Activated T-cell treated with anti-CD3 and anti-CD28 coated beads, Interleukin-2, amount 50 U/mL, for 1 hour (primary cell): Measurements from ENCODE around the gene PBLD.

Experiments used
- DNase-seq: peaks from one replicate; pipeline ENCODE4 v3.0.0-alpha.2; 2020

PBLD gene

DNA sequence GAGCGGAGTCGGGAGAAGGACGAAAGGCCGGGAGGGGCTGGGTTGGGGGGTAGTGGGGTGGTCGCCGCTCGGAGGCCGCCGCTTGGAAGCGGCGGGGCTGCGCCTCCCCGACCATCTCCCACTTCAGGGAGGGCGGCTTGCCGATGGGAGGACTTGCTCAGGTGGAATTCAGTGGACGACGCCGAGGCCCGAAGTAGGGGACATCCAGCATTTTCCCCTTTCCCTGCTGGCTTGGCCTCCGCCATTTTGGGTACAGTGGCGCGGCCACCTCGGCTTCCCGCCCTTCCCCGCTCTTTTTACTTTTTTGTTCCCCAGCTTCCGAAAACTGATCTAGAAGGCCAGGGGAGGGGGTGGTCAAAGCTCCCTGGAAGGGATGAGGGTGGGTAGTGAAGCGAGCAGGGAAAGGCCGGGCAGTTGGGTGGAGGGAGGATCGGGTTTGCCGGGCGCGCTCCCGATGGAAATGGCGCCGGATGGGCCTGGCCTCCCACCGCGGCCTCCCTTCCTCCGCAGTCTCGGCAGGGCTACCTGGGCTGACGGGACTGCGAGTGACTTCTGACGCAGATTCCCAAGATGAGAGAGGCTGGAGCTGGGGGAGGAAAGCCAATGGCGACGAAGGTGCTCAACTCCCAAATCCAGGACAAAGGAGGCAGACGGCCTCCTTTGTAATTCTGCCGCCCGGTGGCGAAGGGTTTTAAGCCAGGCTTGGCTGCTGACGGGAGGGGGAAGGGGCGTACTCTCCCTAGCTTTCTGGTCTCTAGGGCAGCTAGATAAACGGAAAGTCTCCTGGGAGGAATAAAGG lies at the start of gene PBLD:
TSS of gene PBLD (minus strand) at position 670 of the 799 bp plus-strand sequence. CDS start 26,084 bp downstream, outside the sequence.
- peak; percentile 72 for DNase-seq

DNA sequence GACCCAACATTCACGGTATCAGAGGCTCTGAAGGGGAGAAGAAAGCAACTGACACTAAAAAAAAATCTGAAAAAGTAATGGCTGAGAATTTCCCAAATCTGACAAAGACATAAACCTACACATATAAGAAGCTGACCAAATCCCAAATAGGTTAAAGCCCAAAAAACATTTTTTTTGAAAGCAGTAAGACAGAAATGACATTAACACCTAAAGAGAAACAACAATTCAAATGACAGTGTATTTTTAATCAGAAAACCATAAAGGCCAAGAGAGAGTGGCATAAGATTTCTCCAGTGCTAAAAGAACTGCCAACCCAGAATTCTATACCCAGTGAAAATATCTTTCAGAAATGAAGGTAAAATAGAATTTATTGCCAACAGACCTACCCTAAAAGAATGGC lies 38.9 kb upstream of the PBLD start:
- DNase-seq = no peak

DNA sequence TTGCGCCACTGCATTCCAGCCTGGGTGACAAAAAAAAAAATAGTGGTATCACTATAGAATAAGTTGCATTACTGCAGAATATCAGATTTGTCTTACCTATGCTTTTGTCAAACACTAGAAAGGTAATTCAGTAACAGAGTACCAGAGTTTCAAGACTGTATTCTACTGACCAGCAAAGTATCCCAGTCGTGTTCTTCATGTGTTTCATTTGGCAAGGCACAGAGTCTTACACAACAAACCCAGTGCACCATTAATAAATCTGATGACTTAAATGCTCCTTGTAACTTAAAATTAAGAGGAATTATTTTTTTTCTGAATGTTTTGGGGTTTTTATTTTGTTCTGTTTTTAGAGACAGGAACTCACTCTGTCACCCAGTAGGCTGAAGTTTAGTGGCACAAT lies 34.4 kb upstream of the PBLD start:
- no peak for DNase-seq

DNA sequence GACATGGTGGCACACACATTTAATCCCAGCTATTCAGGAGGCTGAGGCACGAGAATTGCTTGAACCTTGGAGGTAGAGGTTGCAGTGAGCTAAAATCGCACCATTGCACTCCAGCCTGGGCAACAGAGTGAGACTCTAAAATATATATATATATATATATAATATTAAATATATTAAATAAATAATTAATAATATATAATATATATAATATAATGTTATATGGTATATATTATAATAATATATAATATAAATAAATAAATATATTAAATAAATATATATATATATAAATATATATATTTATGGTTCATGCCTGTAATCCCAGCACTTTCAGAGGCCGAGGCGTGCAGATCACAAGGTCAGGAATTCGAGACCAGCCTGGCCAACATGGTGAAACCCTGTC lies 33.9 kb upstream of the PBLD start:
- DNase-seq = no peak

DNA sequence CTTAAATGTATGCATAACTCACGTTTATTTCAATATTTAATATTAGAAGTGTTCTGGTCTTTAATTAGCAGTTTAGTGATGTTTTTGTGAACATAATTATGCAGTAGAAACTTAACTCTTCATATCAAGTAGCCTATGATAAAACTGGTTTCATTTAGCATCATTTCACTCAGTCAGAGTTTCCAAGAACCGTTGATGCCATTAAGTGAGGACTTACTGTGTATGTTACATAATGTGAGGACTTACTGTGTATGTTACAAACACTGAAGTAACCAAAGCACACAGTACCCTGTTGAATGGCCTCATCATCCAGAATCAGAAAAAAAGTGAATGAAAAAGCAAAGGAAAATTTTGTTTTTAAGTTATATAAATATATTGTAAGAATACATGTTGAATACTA lies 32.9 kb upstream of the PBLD start:
- DNase-seq = no peak

DNA sequence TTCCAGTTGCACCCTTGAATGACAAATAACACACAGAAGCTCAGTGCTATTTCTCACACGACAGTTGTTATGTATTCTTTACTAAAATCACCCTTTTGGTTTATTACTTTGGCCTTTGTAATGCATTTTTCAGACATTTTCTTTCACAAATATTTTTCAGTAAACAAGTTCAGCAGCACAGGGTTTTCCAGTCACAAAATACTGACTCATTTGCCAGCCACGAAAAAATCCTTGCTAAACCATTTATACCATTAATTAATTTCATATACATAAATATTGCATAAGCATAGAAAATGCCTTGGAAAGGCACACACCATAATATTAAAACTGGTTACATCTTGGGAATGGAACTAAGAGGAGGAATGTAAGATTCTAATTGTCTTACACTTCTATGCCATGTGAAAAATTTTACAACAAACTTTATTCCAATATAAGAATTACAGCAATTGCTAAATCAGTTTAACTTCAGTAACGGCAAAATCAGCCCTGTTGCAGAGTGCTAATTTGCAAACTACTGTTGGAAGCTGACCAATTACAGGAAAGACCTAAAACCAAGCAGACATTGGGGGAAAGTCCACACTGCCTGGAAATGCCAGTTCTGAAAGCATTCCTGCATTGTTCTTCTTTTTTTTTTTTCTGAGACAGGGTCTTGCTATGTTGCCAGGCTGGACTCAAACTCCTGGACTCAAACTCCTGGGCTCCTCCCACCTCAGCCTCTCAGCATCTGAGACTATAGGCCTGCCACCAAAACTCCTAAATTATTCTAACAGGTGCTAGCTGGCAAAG lies 31.6 kb upstream of the PBLD start:
- DNase-seq = no peak

DNA sequence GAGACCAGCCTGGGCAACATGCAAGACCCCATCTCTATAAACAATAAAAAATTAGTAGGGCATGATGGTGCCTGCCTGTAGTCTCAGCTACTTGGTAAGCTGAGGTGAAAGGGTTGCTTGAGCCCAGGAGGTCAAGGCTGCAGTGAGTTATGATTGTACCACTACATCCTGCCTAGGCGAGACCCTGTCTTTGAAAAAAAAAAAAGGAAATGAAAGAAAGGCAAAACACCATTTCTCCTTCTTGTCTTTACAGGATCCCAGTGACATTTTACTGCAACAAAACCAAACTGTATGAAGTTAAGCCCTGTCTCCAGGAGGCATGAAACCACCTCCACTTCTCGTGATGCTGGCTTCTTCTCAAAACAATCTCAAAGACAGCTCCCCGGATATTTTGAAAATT lies 29.9 kb upstream of the PBLD start:
- no peak for DNase-seq

DNA sequence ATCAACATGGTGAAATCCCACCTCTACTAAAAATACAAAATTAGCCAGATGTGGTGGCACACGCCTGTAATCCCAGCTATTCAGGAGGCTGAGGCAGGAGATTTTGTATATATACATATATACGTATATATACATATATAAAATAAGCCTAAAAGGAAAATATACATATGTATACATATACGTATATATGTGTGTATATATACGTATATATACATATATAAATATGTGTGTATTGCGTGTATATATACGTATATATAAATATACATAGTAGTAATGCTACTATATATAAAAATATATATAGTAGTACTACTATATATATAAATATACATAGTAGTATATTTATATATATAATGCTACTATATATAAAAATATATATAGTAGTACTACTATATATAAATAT lies 26.5 kb upstream of the PBLD start:
- DNase-seq = no peak

DNA sequence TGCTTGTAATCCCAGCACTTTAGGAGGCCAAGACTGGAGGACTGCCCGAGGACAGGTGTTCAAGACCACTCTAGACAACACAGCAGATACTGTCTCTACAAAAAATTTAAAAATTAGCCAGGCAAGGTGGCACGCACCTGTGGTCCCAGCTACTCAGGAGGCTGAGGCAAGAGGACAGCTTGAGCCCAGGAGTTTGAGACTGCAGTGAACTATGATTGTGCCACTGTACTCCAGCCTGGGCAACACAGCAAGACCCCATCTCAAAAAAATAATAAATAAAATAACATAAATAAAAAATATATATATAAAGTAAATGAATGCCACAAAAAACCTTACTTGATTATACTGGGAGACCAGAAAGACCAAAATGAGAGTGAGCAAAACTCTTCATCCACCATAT lies 20.8 kb upstream of the PBLD start:
- DNase-seq = no peak

DNA sequence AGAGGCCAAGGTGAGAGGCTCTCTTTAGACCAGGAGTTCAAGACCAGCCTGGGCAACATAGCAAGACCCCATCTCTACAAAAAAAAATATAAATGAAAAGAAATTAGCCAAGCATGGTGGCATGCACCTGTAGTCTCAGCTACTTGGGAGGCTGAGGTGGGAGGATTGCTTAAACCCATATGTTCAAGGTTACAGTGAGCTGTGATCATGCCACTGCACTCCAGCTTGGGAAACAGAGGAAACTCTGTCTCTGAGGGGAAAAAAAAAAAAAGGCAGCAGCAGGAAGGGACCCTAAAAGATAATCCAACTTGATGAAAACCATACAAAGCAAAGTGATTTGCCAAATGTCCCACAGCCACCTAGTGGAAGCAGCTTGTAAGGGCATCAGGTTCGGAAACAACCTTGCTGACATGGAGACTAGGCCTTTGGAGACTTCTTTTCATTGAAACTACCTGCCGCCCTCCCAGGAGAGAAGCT lies 15.6 kb upstream of the PBLD start:
- DNase-seq = peak; percentile 42

DNA sequence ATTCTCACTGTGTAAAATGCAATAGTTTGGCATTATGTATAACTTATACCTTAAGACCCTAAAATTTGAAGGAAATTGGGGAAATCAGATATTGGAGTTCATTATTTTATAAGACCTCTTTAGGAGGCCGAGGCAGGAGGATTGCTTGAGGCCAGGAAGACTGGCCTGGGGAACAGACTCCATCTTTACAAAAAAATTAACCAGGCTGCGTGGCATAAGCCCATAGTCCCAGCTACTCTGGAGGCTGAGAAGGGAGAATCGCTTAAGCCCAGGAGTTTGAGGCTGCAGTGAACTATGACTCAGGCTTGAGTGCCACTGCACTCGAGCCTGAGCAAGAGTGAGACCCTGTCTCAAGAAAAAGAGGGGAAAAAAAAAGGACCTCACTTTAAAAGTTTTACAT lies 14.0 kb upstream of the PBLD start:
- no peak for DNase-seq

DNA sequence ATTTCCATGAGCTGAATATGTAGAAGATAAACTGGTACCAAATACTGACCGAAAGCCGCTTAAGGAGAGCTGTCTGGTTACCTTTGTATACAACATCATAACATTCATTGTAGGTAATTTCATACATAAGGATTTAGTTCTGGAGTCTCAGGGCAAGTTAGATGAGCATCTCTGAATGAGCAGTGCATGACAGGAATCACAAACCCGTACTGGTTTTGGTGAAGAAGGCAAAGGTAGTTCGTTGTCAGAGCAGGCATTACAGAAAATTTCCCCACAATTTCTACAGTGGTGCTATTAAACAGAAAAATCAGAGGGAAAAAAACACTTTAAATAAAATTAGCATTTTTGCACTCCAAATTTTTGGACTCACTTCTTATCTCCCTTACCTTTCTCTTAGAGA lies 12.9 kb upstream of the PBLD start:
- DNase-seq = no peak

DNA sequence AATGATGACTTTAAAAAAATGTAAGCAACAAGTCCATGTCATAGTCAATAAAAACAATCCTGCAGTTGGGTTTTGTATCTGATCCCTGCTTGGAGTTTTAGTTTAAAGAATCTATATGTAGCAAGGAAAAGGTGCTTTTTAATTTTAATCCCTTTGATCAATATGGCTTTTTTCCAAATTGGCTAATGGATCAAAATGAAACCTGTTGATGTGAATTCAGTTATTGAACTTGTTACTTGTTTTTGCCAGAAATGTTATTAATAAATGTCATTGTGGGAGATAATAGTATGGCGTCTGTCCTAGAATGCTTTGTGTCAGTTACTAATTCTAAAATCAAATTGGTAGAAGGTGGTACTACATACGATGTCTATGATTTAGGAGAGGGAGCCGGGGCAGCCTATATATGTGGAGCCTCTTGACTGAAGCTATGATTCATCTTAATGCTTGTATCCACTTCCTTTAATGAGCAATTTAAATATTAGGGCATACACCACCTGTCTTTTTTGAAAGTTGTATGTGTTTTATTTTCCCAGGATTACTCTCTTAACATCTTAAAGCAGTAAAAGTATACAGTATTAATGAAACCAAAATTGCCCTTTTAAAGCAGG lies 10.3 kb upstream of the PBLD start:
- DNase-seq = no peak

DNA sequence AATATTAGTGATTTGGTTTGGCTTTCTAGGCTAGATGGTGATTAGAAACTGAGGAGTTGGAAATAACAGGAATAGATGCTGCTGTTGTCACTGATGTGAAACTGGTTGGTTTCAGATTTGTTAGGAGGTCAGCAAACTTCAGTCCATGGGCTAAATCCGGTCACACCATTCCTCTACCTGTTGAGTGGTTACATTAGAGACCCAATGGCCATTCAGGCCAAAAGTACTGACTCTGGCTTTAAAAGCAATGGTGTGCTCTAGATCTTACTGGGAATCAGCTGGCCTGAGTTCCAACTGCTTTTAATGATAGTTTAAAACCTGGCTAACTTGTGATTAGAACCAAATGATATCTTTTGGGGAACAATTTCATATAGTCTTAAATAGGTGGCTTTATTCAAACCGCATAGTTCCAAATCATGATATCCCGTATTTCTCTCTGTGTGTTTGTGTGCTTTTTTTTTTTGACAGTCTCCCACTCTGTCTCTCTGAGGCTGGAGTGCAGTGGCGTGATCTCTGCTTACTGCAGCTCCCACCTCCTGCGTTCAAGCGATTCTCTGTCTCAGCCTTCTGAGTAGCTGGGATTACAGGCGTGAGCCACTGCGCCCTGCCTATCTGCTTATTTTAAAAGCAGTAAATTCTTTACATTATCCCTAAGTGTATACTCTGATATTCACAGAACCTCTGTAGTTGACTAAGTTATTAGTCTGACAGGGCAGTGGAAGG lies 7.8 kb upstream of the PBLD start:
- DNase-seq = no peak

DNA sequence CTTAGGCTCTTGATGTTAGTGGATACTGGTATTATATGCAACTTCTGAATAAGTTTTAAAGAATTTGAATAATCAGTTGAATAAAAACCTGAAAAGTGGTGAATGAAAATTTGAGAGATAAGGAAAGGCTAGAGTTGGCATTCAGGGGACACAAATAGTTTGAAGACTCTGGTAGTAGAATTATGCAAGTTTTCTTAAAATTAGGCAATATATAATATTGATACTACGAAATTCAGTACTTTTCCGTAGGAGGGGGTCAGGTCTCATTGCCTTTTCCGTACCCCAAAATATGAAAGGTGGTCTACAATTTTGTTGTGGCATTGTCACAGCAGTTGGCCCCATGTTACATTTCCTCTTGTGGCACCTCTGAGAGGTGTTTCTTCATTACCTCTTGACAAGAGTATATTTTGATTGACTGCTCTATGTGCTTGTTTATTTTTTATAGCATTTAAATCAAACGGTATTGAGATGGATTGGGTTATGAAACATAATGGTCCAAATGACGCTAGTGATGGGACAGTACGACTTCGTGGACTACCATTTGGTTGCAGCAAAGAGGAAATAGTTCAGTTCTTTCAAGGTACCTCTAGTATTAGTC lies 4.1 kb upstream of the PBLD start:
- DNase-seq = no peak

DNA sequence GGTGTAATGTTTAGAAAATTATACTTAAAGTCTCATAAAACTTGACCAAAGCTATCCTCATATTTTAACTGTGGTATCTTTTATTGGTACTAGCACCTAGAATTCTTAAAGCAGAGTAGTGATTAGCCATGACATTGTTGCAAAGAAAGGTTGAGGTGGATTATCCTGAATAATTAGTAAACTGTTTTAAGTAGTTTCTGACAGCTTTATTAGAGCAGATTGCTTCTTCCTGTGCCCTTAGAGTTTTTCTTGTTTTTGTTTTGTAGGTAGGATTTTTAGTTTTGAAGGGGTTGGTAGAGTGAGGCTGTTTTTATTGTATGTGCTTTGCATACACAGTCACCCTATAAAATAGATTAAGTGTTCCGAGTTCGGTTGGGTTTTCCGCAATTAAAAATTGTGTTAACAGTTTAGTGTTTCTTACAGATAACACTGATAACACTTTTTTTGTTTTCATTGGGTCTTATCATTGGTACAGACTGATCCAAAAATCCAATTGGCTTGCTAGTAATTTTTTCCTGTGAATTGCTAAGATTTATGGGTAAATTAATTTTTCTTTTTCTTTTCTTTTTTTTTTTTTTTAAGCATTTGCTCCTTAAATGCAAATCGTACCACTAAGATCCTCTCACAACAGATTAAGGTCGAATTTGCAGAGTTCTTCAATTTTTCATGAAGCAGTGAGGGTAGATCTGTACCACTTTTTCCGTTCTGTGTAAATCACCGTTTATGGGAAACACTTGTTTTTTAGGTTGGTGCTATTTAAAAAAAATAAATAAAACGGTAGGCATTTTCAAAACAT lies 2.1 kb upstream of the PBLD start:
- DNase-seq = no peak

DNA sequence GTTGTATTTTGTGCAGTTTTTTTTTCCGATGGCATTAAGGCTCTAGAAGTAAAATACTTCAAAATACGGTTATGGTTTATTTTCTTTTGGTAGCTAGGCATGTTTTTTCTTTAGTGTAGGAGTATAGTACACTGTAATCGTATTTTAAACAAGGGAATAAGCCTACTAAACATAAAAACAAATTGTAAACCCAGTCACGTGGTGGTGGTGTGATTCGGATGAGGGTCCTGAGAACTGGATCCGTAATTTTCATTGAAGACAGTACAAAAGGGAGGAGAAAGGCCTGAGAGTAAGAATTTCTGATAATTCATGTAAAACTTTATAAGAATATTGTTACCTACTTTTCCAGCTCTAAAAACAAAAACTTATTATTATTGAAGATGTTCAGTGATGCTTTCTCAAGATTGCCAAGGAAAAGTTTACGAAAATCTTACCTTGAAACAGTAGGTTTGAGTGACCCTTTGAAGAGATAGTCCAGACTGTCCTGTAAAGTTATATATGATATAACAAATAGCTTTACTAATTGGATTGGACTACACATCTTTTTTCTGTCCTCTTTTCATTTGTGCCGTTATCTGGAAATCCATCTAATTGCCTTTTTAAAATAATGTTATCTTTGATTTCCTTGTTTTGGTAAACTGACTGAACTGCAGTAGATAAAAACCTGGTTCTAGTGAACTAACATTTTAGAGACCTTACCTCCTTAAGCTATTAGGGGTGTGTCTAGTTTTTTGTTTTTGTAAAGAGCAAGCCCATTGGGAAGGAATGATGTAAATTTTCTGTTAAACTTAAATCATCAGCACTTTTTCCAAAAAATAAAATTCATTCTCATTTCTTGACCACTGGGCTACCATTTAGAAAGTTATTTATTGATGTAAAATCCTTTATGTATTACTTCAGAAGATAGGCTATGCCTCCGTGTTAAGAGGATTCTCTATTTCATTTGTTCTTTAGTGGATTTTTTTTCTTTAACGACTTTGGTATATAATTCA lies 1.0 kb upstream of the PBLD start:
- DNase-seq = no peak

DNA sequence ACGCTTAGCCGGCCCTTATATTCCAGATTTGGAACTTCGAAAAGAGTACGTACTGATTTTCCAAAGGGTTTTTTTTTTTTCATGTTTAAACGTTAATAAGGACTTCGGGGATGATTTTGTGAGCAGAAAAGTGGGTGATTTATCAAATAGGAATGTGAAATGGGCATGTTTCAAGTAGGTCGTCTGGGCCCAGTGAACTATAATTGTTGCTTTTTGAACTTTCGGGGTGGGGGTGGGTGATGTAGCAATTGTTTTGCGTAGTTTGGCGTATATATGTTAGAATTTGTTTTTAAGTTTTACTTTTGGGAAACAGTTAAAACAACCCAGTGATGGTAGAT lies 299 bp upstream of the PBLD start:
- DNase-seq = no peak

DNA sequence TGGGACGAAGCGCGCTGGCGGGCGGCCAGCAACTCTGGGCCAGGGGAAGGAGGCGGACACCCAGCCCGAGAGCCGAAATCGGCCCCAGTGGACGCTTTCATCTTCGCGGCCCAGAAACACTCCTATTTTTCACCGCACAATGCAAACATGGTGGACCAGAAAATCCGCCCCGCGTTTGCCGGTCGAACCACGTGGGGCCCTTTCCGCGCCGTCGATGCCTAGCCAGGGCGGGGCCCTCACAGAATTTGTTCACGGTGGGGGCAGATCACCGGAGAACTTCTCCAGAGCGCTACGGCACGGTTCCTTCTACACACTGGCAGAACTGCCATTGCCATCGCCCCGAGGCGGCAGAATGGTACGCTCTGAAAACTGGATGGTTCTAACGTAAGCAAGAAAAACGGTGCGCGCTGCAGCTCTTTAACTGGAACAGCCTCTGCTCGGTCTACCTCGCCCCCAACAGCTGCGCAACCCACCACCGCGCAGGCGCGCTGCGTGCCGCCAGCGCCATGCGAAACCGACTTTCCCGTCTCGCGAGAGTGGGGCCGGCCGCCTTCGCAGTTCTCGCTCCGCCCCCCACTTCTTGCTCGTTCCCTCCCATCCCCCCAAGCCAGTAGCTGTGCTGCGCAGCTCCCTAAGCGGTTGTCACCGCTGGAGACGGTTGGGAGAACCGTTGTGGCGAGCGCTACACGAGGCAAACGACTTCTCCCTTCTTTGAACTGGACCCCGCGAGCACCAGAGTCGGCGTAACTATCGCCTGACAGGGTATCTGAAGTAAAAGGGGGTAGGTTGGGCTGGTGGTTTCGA lies 1.1 kb downstream of the PBLD start, which contains the start of gene HNRNPH3:
TSS of gene HNRNPH3 (plus strand) at position 610 of the 804 bp plus-strand sequence. CDS start 5,158 bp downstream, outside the sequence.
- DNase-seq = peak; percentile 98
